ENCODE measurements around the gene LPAR6. TPM values are rescaled to one million over a fixed set of nuclear protein-coding genes. Genes with fewer than 3 reads are reported as not detected.

Gene LPAR6
- total and polyA plus RNA-seq, 2 donors (not counting 1 experiment from before 2014, with no cell fraction given): 0.55 to 1.0 TPM

DNA sequence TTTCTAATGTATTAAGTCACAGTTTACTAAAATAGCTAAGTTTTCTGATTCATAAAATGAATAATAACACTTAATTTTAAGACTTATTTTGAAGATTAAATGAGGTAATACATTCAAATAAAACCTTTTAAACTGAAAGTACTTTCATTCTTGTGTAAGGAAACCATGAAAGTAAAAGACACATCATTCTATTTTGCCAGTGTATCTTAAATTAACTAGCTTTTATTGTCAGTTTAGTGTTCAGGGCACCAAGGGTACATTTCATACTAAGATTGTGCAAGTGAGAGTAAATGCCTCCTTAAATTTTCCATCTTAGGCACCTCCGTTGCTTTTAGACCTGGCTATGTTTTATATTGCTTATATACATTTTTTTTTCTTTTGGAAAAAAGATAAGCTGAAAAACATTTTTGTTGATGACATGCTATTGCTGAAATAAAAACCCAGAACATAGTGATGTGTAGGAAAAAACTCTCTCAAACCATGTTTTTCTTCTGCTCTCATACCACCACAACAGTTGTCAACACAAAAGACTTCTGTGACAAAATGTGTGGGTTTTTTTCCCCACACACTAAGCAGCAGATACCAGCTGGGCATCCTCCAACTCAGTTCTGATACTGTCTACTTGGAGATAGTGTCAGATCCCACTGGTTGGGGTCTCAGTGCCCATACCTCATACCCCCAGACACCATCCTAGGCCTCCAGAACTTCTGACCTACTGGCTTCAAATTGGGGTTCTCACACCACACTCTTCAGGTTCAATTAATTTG is 30.7 kb upstream of the LPAR6 start:
- no peak overlapping the region for H3K9ac ChIP-seq (ENCODE audit: low read length)
- H3K27ac Mint-ChIP-seq: no peak overlapping the region
- no peak overlapping the region for H3K4me3 Mint-ChIP-seq

DNA sequence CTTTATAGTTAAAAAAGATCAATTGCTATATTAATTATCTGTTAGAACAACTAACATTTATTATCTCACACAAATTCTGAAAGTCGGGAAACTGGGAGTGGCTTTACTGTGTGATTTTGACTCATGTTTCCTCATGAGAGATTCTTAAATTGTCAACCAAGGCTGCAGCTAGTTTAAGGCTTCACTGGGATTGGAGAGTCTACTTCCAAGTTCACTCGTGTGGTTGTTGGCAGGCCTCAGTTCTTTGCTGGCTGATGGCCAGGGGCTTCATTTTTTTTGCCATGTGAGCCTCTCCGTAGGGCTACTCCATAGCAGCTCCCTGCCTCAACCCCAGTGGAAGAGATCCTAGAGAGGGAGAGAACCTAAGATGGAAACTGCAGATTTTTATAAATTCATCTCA is 24.5 kb upstream of the LPAR6 start:
- Histone ChIP-seq H3K27me3 (replicated peaks in 1 of 4; ENCODE audit: control extremely low read depth in 1 of 4, control insufficient read depth in 3 of 4, insufficient read depth in 4 of 4, low read length in 3 of 4) (no peaks in the 10 kb centered on the region), H3K9ac (ENCODE audit: low read length) (no peak overlapping the region), H4K20me1 (ENCODE audit: control insufficient read depth, insufficient read depth, low read length, poor library complexity, severe bottlenecking) (peaks cover 33% of the 10 kb centered on the region), H3K4me1 (ENCODE audit: control insufficient read depth in 2 of 2, insufficient read depth in 2 of 2, low read length in 2 of 2) (peaks cover 6 to 15% of the 10 kb centered on the region in 2 donors), H3K79me2 (ENCODE audit: control insufficient read depth, insufficient read depth, low read length) (peaks cover 18% of the 10 kb centered on the region), H3K4me3 (ENCODE audit: control extremely low read depth in 1 of 5, extremely low read depth in 1 of 5, insufficient read depth in 1 of 5, low read depth in 2 of 5, low read length in 4 of 5) (no peak overlapping the region), H3K9me3 (ENCODE audit: control extremely low read depth in 1 of 3, control insufficient read depth in 2 of 3, insufficient read depth in 1 of 3, low read length in 2 of 3) (no peaks in the 10 kb centered on the region), H3K4me2 (replicated peaks; ENCODE audit: low read depth, low read length, poor library complexity, severe bottlenecking) (no peak overlapping the region), H3K36me3 (replicated peaks in 1 of 2; ENCODE audit: control extremely low read depth in 1 of 2, control insufficient read depth in 1 of 2, extremely low read depth in 1 of 2, insufficient read depth in 2 of 2, low read length in 1 of 2) (no peaks in the 10 kb centered on the region), H3K27ac (ENCODE audit: low read length in 2 of 2) (no peak overlapping the region), H2AFZ (ENCODE audit: insufficient read depth, low read depth, low read length, poor library complexity, severe bottlenecking) (no peak overlapping the region)
- TF ChIP-seq, protein P1, sequence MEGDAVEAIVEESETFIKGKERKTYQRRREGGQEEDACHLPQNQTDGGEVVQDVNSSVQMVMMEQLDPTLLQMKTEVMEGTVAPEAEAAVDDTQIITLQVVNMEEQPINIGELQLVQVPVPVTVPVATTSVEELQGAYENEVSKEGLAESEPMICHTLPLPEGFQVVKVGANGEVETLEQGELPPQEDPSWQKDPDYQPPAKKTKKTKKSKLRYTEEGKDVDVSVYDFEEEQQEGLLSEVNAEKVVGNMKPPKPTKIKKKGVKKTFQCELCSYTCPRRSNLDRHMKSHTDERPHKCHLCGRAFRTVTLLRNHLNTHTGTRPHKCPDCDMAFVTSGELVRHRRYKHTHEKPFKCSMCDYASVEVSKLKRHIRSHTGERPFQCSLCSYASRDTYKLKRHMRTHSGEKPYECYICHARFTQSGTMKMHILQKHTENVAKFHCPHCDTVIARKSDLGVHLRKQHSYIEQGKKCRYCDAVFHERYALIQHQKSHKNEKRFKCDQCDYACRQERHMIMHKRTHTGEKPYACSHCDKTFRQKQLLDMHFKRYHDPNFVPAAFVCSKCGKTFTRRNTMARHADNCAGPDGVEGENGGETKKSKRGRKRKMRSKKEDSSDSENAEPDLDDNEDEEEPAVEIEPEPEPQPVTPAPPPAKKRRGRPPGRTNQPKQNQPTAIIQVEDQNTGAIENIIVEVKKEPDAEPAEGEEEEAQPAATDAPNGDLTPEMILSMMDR (IDR thresholded peaks at IDR 0.05): no peak
- no peak for TF ChIP-seq EZH2 (IDR thresholded peaks at IDR 0.05; ENCODE audit: borderline replicate concordance, insufficient read depth, low read depth, low read length, poor library complexity, severe bottlenecking)
- Mint-ChIP-seq H3K27ac (no peak overlapping the region), H3K4me1 (peaks cover 23% of the 10 kb centered on the region), H3K9me3 (ENCODE audit: insufficient read depth) (no peaks in the 10 kb centered on the region), H3K4me3 (no peak overlapping the region), H3K27me3 (no peaks in the 10 kb centered on the region)
- no peak for ATAC-seq (ENCODE audit: low read depth)
- ChIA-PET CTCF (no interaction called here), POLR2A (no interaction called here)
- 100% methylated on average over 2 of the region's 3 CpGs for WGBS (ENCODE audit: insufficient coverage)
- intact Hi-C loops (cut with micrococcal nuclease): no loop called here
- DNase-seq: no peak

More for the DNA sequence above, 30.7 kb upstream of the LPAR6 start:
- no peaks in the 10 kb centered on the region for H3K27me3 Mint-ChIP-seq
- DNase-seq (no peak), ATAC-seq (ENCODE audit: low read depth) (no peak)
- H3K27ac ChIP-seq (ENCODE audit: low read length in 2 of 2): no peak overlapping the region
- peaks cover 34% of the 10 kb centered on the region for H4K20me1 ChIP-seq (ENCODE audit: control insufficient read depth, insufficient read depth, low read length, poor library complexity, severe bottlenecking)
- H3K4me1 ChIP-seq (ENCODE audit: control insufficient read depth in 2 of 2, insufficient read depth in 2 of 2, low read length in 2 of 2): no peaks in the 10 kb centered on the region
- H3K27me3 ChIP-seq (replicated peaks in 1 of 4; ENCODE audit: control extremely low read depth in 1 of 4, control insufficient read depth in 3 of 4, insufficient read depth in 4 of 4, low read length in 3 of 4): no peaks in the 10 kb centered on the region
- intact Hi-C loops (cut with micrococcal nuclease): no loop called here
- no peak overlapping the region for H3K4me3 ChIP-seq (ENCODE audit: control extremely low read depth in 1 of 5, extremely low read depth in 1 of 5, insufficient read depth in 1 of 5, low read depth in 2 of 5, low read length in 4 of 5)
- H3K4me1 Mint-ChIP-seq: peaks cover 6% of the 10 kb centered on the region
- peaks cover 10% of the 10 kb centered on the region for H3K79me2 ChIP-seq (ENCODE audit: control insufficient read depth, insufficient read depth, low read length)
- WGBS (ENCODE audit: insufficient coverage): no CpG with 5 or more reads among the region's 1 CpG
- H3K4me2 ChIP-seq (replicated peaks; ENCODE audit: low read depth, low read length, poor library complexity, severe bottlenecking): no peak overlapping the region
- H2AFZ ChIP-seq (ENCODE audit: insufficient read depth, low read depth, low read length, poor library complexity, severe bottlenecking): no peak overlapping the region
- ChIA-PET POLR2A (no interaction called here), CTCF (no interaction called here)
- H3K9me3 ChIP-seq (ENCODE audit: control extremely low read depth in 1 of 3, control insufficient read depth in 2 of 3, insufficient read depth in 1 of 3, low read length in 2 of 3): no peaks in the 10 kb centered on the region
- peaks cover 3 to 16% of the 10 kb centered on the region in 2 experiments for H3K36me3 ChIP-seq (replicated peaks in 1 of 2; ENCODE audit: control extremely low read depth in 1 of 2, control insufficient read depth in 1 of 2, extremely low read depth in 1 of 2, insufficient read depth in 2 of 2, low read length in 1 of 2)
- TF ChIP-seq EZH2 (IDR thresholded peaks at IDR 0.05; ENCODE audit: borderline replicate concordance, insufficient read depth, low read depth, low read length, poor library complexity, severe bottlenecking): no peak
- TF ChIP-seq, protein P1 (IDR thresholded peaks at IDR 0.05): no peak
- H3K9me3 Mint-ChIP-seq (ENCODE audit: insufficient read depth): no peaks in the 10 kb centered on the region

Data from B cell (primary cell).